Liver (tissue), 9 donors: Measurements from ENCODE around the gene C10orf88. TPM values are rescaled to one million over a fixed set of nuclear protein-coding genes. Genes with fewer than 3 reads are reported as not detected.
A peak's percentile ranks its signal among the peaks of the same experiment; 100 is the strongest.

Experiments
- DNase-seq: peaks from one replicate; pipeline ENCODE4 v3.0.0-alpha.2; 2017; ENCODE audit warnings: low spot score
- H3K27ac ChIP-seq, 2 donors: one replicate each; pipeline ENCODE4 v1.7.0; 2013; ENCODE audit warnings: inconsistent platforms in 2 of 2, low read length in 2 of 2, control low read depth in 1 of 2, low read depth in 1 of 2, mild to moderate bottlenecking in 1 of 2
- H3K27me3 ChIP-seq, 4 donors: one replicate each; pipeline versions ENCODE4 v1.6.1 to v1.7.0; 2013; ENCODE audit warnings: low read length in 3 of 4, inconsistent platforms in 1 of 4, mild to moderate bottlenecking in 1 of 4, moderate library complexity in 1 of 4; ENCODE audit not compliant: control insufficient read depth in 4 of 4, insufficient read depth in 4 of 4
- H3K36me3 ChIP-seq, 4 donors: one replicate each; pipeline versions ENCODE4 v1.6.1 to v1.7.0; 2013; ENCODE audit warnings: low read length in 3 of 4, mild to moderate bottlenecking in 3 of 4, low read depth in 1 of 4, moderate library complexity in 1 of 4; ENCODE audit not compliant: control insufficient read depth in 4 of 4, insufficient read depth in 3 of 4
- H3K4me1 ChIP-seq, 4 donors: one replicate each; pipeline versions ENCODE4 v1.6.1 to v1.7.0; 2013; ENCODE audit warnings: low read length in 3 of 4, mild to moderate bottlenecking in 3 of 4, moderate library complexity in 1 of 4; ENCODE audit not compliant: control insufficient read depth in 4 of 4, insufficient read depth in 4 of 4
- H3K4me3 ChIP-seq, 3 donors: one replicate each; pipeline versions ENCODE4 v1.6.1 to v1.7.0; 2013; ENCODE audit warnings: low read length in 3 of 3, control low read depth in 1 of 3, low read depth in 1 of 3, mild to moderate bottlenecking in 1 of 3
- H3K9ac ChIP-seq, 2 donors: one replicate each; pipeline ENCODE4 v1.7.0; 2013; ENCODE audit warnings: low read length in 2 of 2, mild to moderate bottlenecking in 2 of 2, moderate library complexity in 2 of 2, control low read depth in 1 of 2, low read depth in 1 of 2
- H3K9me3 ChIP-seq, 4 donors: one replicate each; pipeline versions ENCODE4 v1.6.1 to v1.7.0; 2013; ENCODE audit warnings: low read length in 3 of 4; ENCODE audit not compliant: control insufficient read depth in 4 of 4
- EGR1 ChIP-seq, 2 donors: IDR thresholded peaks; 2 replicates each; pipeline ENCODE4 v1.6.1; 2016 to 2018; ENCODE audit warnings: antibody characterized with exemption in 2 of 2, low read depth in 2 of 2
- FOXA1 ChIP-seq: IDR thresholded peaks from 2 replicates; pipeline ENCODE4 v1.6.1; 2016; ENCODE audit warnings: antibody characterized with exemption
- FOXA2 ChIP-seq: IDR thresholded peaks from 2 replicates; pipeline ENCODE4 v1.6.1; 2016; ENCODE audit warnings: antibody characterized with exemption
- GABPA ChIP-seq, 2 donors: IDR thresholded peaks in 1 of 2; conservative IDR thresholded peaks in 1 of 2; 2 replicates each; pipeline ENCODE4 v1.6.1; 2016; ENCODE audit warnings: antibody characterized with exemption in 2 of 2, mild to moderate bottlenecking in 1 of 2, moderate library complexity in 1 of 2
- HNF4A ChIP-seq, 2 donors: conservative IDR thresholded peaks; 2 replicates each; pipeline ENCODE4 v1.6.1; 2016; ENCODE audit warnings: antibody characterized with exemption in 2 of 2, mild to moderate bottlenecking in 2 of 2
- HNF4G ChIP-seq: IDR thresholded peaks from 2 replicates; pipeline ENCODE4 v1.6.1; 2016; ENCODE audit warnings: antibody characterized with exemption
- JUND ChIP-seq, 2 donors: IDR thresholded peaks; 2 replicates each; pipeline ENCODE4 v1.6.1; 2016; ENCODE audit warnings: antibody characterized with exemption in 2 of 2
- NR2F2 ChIP-seq: IDR thresholded peaks from 2 replicates; pipeline ENCODE4 v1.6.1; 2016; ENCODE audit warnings: antibody characterized with exemption
- RAD21 ChIP-seq, 2 donors: IDR thresholded peaks; 2 replicates each; pipeline ENCODE4 v1.6.1; 2016; ENCODE audit warnings: antibody characterized with exemption in 2 of 2, mild to moderate bottlenecking in 2 of 2
- RXRA ChIP-seq, 2 donors: IDR thresholded peaks; 2 replicates each; pipeline ENCODE4 v1.6.1; 2017 to 2018; ENCODE audit warnings: antibody characterized with exemption in 2 of 2, mild to moderate bottlenecking in 1 of 2
- SP1 ChIP-seq: IDR thresholded peaks from 2 replicates; pipeline ENCODE4 v1.6.1; 2018; ENCODE audit warnings: antibody characterized with exemption, mild to moderate bottlenecking
- TAF1 ChIP-seq: conservative IDR thresholded peaks from 2 replicates; pipeline ENCODE4 v1.6.1; 2016; ENCODE audit warnings: antibody characterized with exemption, mild to moderate bottlenecking
- YY1 ChIP-seq: IDR thresholded peaks from 2 replicates; pipeline ENCODE4 v1.6.1; 2016; ENCODE audit warnings: antibody characterized with exemption, mild to moderate bottlenecking
- WGBS: extraction: QIAGEN DNeasy Blood & Tissue Kit; methylation state at CpG from one replicate; pipeline ENCODE4 v1.1.7; 2013; 5-methylcytosine and 5-hydroxymethylcytosine counted together
- polyA plus RNA-seq, 2 donors: library from polyadenylated mRNA; stranded (reverse) in 1 of 2; unstranded in 1 of 2; fragments of 200-250 nt in 1 of 2; fragments of >200 nt in 1 of 2; fragmentation: Nextera tagmentation in 1 of 2; extraction: Ambion mirVana in 1 of 2; gene quantifications; one replicate each; pipeline versions ENCODE4 v1.2.1 to v1.2.3, GENCODE V29; 2013 to 2015
- total RNA-seq, 2 donors: library from RNA; depleted of rRNA; stranded (reverse); fragments of >200 nt; gene quantifications; one replicate each; pipeline ENCODE4 v1.2.3, GENCODE V29; 2014
- TF ChIP-seq, protein P1 (sequence below): fragments of 150-350 bp; IDR thresholded peaks from 2 replicates; pipeline ENCODE4 v1.5.1; 2017; ENCODE audit warnings: improper control_type of control experiment, low read depth, low read length; ENCODE audit not compliant: missing input control
- TF ChIP-seq, protein P2 (sequence below): IDR thresholded peaks from 2 replicates; pipeline ENCODE4 v1.6.1; 2016; ENCODE audit warnings: antibody characterized with exemption
- TF ChIP-seq, protein P3 (sequence below): IDR thresholded peaks from 2 replicates; pipeline ENCODE4 v1.6.1; 2016; ENCODE audit warnings: antibody characterized with exemption, mild to moderate bottlenecking
- TF ChIP-seq, protein P4 (sequence below): IDR thresholded peaks from 2 replicates; pipeline ENCODE4 v1.6.1; 2016; ENCODE audit warnings: antibody characterized with exemption
- TF ChIP-seq, protein P5 (sequence below): IDR thresholded peaks from 2 replicates; pipeline ENCODE4 v1.6.1; 2016; ENCODE audit warnings: antibody characterized with exemption
- donor health status: healthy.
- donor health status: healthy.
- donor health status: healthy.
- donor health status: healthy.
- donor health status: healthy.

The C10orf88 gene
- total and polyA plus RNA-seq, 4 donors = 2.2 to 8.4 (median 3.6) TPM

DNA sequence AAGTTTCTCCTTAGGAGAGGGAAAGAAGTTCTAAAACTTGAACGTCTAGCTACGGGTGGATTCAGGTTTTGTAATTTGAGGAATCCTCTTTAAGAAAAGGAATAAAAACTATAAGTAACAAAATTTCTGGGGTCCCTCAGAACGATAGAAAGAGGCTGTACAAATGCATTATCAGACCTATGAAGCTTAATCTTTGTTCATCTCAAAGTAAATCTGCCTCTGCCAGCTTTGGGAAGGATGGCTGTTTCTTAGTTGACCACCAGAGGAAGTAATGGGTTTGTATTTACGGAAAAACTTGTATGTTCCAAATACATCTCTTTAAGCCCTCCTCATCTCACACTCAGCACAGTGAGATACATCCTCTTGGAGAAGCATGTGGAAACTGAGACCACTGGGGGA lies 27.0 kb upstream of the C10orf88 start:
- peak overlapping the region; percentile 56 to 77 (median 74) for H3K4me3 ChIP-seq
- H3K27ac ChIP-seq = peak overlapping the region; percentile 95 to 98
- H3K9me3 ChIP-seq = no peaks in the 10 kb centered on the region
- peak overlapping the region in 1 of 2 donors; percentile 27 for H3K9ac ChIP-seq
- DNase-seq = no peak
- TF ChIP-seq RAD21 (IDR thresholded peaks at IDR 0.05) = peak; percentile 37 to 71
- TF ChIP-seq, protein P1, sequence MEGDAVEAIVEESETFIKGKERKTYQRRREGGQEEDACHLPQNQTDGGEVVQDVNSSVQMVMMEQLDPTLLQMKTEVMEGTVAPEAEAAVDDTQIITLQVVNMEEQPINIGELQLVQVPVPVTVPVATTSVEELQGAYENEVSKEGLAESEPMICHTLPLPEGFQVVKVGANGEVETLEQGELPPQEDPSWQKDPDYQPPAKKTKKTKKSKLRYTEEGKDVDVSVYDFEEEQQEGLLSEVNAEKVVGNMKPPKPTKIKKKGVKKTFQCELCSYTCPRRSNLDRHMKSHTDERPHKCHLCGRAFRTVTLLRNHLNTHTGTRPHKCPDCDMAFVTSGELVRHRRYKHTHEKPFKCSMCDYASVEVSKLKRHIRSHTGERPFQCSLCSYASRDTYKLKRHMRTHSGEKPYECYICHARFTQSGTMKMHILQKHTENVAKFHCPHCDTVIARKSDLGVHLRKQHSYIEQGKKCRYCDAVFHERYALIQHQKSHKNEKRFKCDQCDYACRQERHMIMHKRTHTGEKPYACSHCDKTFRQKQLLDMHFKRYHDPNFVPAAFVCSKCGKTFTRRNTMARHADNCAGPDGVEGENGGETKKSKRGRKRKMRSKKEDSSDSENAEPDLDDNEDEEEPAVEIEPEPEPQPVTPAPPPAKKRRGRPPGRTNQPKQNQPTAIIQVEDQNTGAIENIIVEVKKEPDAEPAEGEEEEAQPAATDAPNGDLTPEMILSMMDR = peak; percentile 31
- TF ChIP-seq, protein P2, sequence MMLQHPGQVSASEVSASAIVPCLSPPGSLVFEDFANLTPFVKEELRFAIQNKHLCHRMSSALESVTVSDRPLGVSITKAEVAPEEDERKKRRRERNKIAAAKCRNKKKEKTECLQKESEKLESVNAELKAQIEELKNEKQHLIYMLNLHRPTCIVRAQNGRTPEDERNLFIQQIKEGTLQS = no peak
- no peaks in the 10 kb centered on the region for H3K27me3 ChIP-seq
- H3K4me1 ChIP-seq = peaks cover 2 to 52% (median 39%) of the 10 kb centered on the region in 4 donors
- 28% methylated on average over 4 of the region's 4 CpGs for WGBS
- H3K36me3 ChIP-seq = no peaks in the 10 kb centered on the region

DNA sequence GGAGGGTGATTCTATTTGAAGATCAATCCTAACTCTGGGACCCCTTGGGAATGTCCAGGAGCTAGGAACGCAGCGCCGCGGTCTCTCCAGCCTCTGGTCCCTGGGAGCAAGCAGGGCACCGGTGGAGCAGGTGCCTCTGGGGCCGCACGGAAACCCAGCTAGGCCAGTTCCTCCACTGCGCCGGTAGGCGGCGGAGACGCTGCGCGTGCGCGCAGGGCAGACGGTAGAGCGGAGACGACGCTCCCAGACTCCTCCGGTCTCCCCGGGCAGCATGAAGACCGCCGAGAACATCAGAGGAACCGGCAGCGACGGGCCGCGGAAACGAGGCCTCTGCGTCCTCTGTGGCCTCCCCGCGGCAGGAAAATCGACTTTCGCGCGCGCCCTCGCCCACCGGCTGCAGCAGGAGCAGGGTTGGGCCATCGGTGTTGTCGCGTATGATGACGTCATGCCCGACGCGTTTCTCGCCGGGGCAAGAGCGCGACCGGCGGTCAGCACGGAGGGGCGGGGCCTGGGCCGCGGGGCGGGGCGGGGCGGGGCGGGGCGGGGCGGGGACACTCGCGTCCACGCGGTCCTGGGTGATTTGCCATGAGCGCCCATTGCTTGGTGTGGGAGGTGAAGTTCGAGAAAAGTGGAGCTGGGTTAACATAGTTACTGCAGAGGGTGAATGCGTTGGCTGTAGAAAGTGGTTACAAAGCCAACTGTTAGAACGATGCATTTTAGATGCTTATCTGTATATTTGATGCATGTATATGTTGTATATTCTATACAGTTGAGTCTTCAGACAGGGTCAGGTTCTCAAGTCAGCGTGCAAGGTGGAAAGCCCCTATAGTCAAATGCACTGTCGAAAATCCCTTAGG lies 26.4 kb upstream of the C10orf88 start, which contains the start of gene PSTK:
TSS of gene PSTK (plus strand) at position 193 of the 857 bp plus-strand sequence. CDS start at position 272, 79 bp downstream.
- TF ChIP-seq, protein P1 = peak; percentile 93
- TF ChIP-seq RAD21 (IDR thresholded peaks at IDR 0.05) (peak; percentile 70 to 72), GABPA (IDR thresholded peaks at IDR 0.05 in 1 of 2, conservative IDR thresholded peaks at IDR 0.05 in 1 of 2) (peak in 1 of 2 donors; percentile 51), RXRA (IDR thresholded peaks at IDR 0.05) (peak; percentile 15 to 30), TAF1 (no peak), HNF4G (no peak), HNF4A (conservative IDR thresholded peaks at IDR 0.05) (no peak), EGR1 (IDR thresholded peaks at IDR 0.05; ENCODE audit: low read depth in 2 of 2) (no peak), SP1 (peak; percentile 56), JUND (IDR thresholded peaks at IDR 0.05) (no peak), FOXA2 (no peak), YY1 (peak; percentile 67), NR2F2 (no peak), FOXA1 (no peak)
- TF ChIP-seq, protein P3, sequence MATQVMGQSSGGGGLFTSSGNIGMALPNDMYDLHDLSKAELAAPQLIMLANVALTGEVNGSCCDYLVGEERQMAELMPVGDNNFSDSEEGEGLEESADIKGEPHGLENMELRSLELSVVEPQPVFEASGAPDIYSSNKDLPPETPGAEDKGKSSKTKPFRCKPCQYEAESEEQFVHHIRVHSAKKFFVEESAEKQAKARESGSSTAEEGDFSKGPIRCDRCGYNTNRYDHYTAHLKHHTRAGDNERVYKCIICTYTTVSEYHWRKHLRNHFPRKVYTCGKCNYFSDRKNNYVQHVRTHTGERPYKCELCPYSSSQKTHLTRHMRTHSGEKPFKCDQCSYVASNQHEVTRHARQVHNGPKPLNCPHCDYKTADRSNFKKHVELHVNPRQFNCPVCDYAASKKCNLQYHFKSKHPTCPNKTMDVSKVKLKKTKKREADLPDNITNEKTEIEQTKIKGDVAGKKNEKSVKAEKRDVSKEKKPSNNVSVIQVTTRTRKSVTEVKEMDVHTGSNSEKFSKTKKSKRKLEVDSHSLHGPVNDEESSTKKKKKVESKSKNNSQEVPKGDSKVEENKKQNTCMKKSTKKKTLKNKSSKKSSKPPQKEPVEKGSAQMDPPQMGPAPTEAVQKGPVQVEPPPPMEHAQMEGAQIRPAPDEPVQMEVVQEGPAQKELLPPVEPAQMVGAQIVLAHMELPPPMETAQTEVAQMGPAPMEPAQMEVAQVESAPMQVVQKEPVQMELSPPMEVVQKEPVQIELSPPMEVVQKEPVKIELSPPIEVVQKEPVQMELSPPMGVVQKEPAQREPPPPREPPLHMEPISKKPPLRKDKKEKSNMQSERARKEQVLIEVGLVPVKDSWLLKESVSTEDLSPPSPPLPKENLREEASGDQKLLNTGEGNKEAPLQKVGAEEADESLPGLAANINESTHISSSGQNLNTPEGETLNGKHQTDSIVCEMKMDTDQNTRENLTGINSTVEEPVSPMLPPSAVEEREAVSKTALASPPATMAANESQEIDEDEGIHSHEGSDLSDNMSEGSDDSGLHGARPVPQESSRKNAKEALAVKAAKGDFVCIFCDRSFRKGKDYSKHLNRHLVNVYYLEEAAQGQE = peak; percentile 27
- TF ChIP-seq, protein P4, sequence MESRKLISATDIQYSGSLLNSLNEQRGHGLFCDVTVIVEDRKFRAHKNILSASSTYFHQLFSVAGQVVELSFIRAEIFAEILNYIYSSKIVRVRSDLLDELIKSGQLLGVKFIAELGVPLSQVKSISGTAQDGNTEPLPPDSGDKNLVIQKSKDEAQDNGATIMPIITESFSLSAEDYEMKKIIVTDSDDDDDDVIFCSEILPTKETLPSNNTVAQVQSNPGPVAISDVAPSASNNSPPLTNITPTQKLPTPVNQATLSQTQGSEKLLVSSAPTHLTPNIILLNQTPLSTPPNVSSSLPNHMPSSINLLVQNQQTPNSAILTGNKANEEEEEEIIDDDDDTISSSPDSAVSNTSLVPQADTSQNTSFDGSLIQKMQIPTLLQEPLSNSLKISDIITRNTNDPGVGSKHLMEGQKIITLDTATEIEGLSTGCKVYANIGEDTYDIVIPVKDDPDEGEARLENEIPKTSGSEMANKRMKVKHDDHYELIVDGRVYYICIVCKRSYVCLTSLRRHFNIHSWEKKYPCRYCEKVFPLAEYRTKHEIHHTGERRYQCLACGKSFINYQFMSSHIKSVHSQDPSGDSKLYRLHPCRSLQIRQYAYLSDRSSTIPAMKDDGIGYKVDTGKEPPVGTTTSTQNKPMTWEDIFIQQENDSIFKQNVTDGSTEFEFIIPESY = peak; percentile 37
- TF ChIP-seq, protein P2 = no peak
- TF ChIP-seq, protein P5, sequence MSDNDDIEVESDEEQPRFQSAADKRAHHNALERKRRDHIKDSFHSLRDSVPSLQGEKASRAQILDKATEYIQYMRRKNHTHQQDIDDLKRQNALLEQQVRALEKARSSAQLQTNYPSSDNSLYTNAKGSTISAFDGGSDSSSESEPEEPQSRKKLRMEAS = peak; percentile 65
- no peaks in the 10 kb centered on the region for H3K36me3 ChIP-seq
- H3K27me3 ChIP-seq = no peaks in the 10 kb centered on the region
- peak; percentile 91 for DNase-seq
- H3K9ac ChIP-seq = peak within 1 kb of the TSS; percentile 57 to 72
- no peaks in the 10 kb centered on the region for H3K9me3 ChIP-seq
- peak within 1 kb of the TSS; percentile 95 to 98 for H3K27ac ChIP-seq
- peaks cover 2 to 49% (median 36%) of the 10 kb centered on the region in 4 donors for H3K4me1 ChIP-seq
- WGBS = 1% methylated on average over 73 of the region's 73 CpGs
- H3K4me3 ChIP-seq = peak within 1 kb of the TSS; percentile 74 to 88 (median 77)
